HL-60 (cell line): Measurements from ENCODE around the gene TOX3.

Source experiments
- GABPA ChIP-seq: IDR thresholded peaks from 2 replicates; pipeline ENCODE4 v1.6.1; 2012; ENCODE audit warnings: low read depth
- POLR2AphosphoS5 ChIP-seq: IDR thresholded peaks from 2 replicates; pipeline ENCODE4 v1.6.1; 2012; ENCODE audit warnings: low read depth
- SPI1 ChIP-seq: IDR thresholded peaks from 2 replicates; pipeline ENCODE4 v1.6.1; 2012; ENCODE audit warnings: low read depth, mild to moderate bottlenecking, borderline replicate concordance
- TF ChIP-seq, protein P1 (sequence below): IDR thresholded peaks from one replicate; pipeline ENCODE4 v1.5.1; 2011; ENCODE audit warnings: low read length, control low read depth, inconsistent platforms; ENCODE audit not compliant: insufficient read depth
- TF ChIP-seq, protein P2 (sequence below): IDR thresholded peaks from 2 replicates; pipeline ENCODE4 v1.6.1; 2012; ENCODE audit warnings: low read depth; ENCODE audit not compliant: insufficient replicate concordance

DNA sequence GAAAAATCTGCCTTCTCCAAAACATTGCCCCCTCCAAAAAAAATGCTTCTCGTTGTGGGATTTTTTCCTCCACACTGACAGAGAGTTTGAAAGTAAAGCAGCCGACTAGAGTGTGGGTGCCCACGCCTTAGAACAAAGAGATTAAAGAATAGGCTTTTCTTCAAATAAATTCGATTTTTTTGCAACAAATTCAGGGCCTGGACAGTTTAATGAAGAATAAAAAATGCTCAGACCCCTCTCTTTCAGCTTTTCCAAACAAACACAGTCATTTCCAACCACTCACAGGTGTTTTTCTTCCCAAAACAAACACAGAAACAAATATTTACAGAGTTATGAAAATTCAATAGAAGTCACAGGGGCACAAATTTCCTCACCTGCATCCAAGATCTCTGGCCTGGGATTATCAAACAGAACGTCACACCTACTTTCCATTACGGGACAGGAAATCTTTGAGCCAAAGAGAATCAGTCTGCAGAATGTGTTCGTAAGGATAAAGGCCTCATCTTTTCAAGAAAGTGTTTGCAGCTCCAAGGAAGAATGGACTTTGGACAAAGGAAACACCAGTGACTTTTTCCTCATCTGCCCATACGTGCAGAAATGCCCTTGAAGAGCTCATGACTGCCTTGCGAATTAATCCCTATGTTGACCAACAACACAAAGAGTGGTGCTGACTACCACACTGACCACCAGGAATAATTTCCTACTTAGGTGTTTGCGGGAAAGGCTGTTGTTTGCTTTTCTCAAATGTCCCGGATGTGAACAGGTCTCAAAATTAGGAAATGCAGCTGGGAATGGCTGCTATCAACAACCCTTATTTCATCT lies 31.3 kb upstream of the TOX3 start:
- TF ChIP-seq, protein P1, sequence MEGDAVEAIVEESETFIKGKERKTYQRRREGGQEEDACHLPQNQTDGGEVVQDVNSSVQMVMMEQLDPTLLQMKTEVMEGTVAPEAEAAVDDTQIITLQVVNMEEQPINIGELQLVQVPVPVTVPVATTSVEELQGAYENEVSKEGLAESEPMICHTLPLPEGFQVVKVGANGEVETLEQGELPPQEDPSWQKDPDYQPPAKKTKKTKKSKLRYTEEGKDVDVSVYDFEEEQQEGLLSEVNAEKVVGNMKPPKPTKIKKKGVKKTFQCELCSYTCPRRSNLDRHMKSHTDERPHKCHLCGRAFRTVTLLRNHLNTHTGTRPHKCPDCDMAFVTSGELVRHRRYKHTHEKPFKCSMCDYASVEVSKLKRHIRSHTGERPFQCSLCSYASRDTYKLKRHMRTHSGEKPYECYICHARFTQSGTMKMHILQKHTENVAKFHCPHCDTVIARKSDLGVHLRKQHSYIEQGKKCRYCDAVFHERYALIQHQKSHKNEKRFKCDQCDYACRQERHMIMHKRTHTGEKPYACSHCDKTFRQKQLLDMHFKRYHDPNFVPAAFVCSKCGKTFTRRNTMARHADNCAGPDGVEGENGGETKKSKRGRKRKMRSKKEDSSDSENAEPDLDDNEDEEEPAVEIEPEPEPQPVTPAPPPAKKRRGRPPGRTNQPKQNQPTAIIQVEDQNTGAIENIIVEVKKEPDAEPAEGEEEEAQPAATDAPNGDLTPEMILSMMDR = no peak
- no peak for TF ChIP-seq SPI1
- TF ChIP-seq, protein P2, sequence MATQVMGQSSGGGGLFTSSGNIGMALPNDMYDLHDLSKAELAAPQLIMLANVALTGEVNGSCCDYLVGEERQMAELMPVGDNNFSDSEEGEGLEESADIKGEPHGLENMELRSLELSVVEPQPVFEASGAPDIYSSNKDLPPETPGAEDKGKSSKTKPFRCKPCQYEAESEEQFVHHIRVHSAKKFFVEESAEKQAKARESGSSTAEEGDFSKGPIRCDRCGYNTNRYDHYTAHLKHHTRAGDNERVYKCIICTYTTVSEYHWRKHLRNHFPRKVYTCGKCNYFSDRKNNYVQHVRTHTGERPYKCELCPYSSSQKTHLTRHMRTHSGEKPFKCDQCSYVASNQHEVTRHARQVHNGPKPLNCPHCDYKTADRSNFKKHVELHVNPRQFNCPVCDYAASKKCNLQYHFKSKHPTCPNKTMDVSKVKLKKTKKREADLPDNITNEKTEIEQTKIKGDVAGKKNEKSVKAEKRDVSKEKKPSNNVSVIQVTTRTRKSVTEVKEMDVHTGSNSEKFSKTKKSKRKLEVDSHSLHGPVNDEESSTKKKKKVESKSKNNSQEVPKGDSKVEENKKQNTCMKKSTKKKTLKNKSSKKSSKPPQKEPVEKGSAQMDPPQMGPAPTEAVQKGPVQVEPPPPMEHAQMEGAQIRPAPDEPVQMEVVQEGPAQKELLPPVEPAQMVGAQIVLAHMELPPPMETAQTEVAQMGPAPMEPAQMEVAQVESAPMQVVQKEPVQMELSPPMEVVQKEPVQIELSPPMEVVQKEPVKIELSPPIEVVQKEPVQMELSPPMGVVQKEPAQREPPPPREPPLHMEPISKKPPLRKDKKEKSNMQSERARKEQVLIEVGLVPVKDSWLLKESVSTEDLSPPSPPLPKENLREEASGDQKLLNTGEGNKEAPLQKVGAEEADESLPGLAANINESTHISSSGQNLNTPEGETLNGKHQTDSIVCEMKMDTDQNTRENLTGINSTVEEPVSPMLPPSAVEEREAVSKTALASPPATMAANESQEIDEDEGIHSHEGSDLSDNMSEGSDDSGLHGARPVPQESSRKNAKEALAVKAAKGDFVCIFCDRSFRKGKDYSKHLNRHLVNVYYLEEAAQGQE = no peak
- no peak for TF ChIP-seq POLR2AphosphoS5
- no peak for TF ChIP-seq GABPA
